GM18499 (cell line): ENCODE data around the gene ACCS.

Source experiments
- ATAC-seq: cut with Tn5 transposase; IDR thresholded peaks from one replicate; pipeline ENCODE4 v1.9.1; 2021; ENCODE audit warnings: moderate number of reproducible peaks; ENCODE audit not compliant: insufficient read depth, unreplicated experiment

The ACCS gene, protein sequence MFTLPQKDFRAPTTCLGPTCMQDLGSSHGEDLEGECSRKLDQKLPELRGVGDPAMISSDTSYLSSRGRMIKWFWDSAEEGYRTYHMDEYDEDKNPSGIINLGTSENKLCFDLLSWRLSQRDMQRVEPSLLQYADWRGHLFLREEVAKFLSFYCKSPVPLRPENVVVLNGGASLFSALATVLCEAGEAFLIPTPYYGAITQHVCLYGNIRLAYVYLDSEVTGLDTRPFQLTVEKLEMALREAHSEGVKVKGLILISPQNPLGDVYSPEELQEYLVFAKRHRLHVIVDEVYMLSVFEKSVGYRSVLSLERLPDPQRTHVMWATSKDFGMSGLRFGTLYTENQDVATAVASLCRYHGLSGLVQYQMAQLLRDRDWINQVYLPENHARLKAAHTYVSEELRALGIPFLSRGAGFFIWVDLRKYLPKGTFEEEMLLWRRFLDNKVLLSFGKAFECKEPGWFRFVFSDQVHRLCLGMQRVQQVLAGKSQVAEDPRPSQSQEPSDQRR

GRCh38 chr11:44065841-44066731 lies at the start of gene ACCS:
ACCS (plus strand) TSS chr11:44066270; CDS start chr11:44067628, 1,358 bp downstream.
- ATAC-seq = peak; percentile 80

- no peak for ATAC-seq
Observed at GRCh38 chr11:44016546-44017442, 49.3 kb upstream of the ACCS start.

- ATAC-seq = no peak
Observed at GRCh38 chr11:44017443-44018126, 48.5 kb upstream of the ACCS start.

DNA sequence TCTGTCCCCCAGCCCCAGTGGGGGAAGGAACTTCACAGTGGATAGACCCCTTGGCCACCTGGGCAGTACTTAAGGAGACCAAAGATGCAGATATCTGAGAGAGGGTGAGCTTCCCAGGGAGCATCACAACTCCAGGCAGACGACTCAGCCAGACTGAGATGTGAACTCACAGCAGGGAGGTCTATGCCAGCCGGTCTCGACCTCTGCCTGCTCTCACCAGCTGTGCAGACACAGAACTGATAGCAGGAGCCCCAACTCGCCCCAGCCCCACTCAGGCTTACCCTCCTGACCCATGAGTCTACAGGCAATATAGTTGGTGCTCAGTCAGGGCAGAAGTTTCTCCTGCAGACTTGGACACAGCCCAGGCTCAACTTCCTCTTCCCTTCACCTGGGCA lies 47.9 kb upstream of the ACCS start:
- no peak for ATAC-seq

DNA sequence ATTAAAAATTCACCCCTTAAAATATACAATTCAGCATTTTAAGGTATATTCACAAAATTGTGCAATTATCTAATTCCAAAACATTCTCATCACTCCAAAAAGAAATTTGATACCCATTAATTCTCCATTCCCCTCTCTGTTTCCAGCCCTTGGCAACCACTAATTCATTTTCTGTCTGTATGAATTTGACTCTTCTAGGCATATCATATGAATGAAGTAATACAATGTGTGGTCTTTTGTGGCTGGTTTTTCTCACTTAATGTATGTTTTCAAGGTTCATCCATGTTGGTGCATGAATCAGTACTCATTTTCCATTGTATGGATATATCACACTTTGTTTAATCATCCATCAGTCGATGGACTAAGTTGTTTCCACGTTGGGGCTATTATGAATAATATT lies 47.2 kb upstream of the ACCS start:
- ATAC-seq = no peak

DNA sequence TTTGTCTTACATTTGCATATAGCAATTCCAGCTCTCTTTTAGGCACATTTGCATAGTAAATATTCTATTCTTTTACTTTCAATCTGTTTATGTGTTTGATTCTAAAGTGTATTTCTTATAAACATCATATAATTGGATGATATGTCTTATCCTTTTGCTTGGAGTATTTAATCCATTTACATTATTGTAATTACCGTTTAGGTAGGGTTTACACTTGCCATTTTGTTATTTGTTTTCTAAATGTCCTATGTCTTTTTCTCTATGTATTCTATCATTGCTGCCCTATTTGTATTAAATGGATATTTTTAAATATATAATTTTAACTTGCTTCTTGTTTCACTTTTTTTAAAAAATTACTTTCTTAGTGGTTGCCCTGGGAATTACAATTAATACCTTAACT lies 41.1 kb upstream of the ACCS start:
- ATAC-seq = no peak

GRCh38 chr11:44025727-44026126 lies 40.3 kb upstream of the ACCS start:
- ATAC-seq = no peak

GRCh38 chr11:44028401-44028800 lies 37.7 kb upstream of the ACCS start:
- ATAC-seq = no peak

DNA sequence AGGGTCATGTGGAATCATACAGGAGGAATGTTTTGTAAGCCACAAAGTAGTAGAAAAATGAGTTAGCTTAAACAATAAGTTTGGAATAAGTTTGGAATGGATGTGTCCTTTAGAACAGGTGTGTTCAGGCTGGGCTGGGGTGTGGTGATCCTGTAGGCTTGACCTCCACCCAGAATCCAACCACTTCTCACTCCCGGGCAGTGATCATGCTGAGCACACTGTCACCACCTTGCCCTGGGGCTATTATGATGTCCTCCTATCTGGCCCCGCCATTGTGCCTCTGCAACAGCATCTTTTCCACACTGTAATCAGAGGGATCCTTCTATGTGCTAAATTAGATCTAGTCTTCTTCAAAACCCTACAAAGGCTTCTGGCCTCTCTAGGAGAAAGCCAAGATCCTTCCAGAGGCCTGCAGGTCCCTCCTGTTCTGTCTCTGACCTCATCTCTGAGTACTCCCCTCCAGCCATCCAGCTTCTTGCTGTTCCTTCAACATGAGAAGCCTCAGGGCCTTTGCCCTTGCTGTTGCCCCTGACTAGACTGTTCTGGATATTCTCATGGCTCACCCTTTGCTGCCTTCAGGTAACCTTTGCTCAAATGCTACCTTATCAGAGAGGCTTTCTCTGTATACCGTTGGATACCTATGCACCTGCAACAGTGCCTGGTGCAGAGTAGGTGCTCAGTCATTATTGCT lies 37.1 kb upstream of the ACCS start:
- ATAC-seq = no peak

GRCh38 chr11:44029507-44029845 lies 36.6 kb upstream of the ACCS start:
- no peak for ATAC-seq

- ATAC-seq = no peak
Observed at GRCh38 chr11:44029977-44030911, 35.8 kb upstream of the ACCS start.

GRCh38 chr11:44030996-44031395 lies 35.1 kb upstream of the ACCS start:
- no peak for ATAC-seq

GRCh38 chr11:44031549-44031948 lies 34.5 kb upstream of the ACCS start:
- no peak for ATAC-seq

GRCh38 chr11:44032299-44033085 lies 33.6 kb upstream of the ACCS start:
- no peak for ATAC-seq

GRCh38 chr11:44033411-44033850 lies 32.6 kb upstream of the ACCS start:
- no peak for ATAC-seq

GRCh38 chr11:44033856-44034255 lies 32.2 kb upstream of the ACCS start:
- ATAC-seq = no peak

GRCh38 chr11:44034639-44035038 lies 31.4 kb upstream of the ACCS start:
- ATAC-seq = no peak
